H1 (cell line): ENCODE results near the gene RABL2B. TPM values are rescaled to one million over a fixed set of nuclear protein-coding genes. Genes with fewer than 3 reads are reported as not detected.

Experiments used
- E2F6 ChIP-seq: IDR thresholded peaks from 2 replicates; pipeline ENCODE4 v1.6.1; 2012; ENCODE audit warnings: inconsistent platforms
- MAX ChIP-seq: IDR thresholded peaks from 2 replicates; pipeline ENCODE4 v1.6.1; 2012; ENCODE audit warnings: inconsistent platforms
- polyA plus RNA-seq, 7 experiments: library from polyadenylated mRNA; depleted of rRNA in 3 of 7; stranded (reverse) in 5 of 7; unstranded in 2 of 7; fragments of >200 nt in 5 of 7; fragments of 200-250 nt in 2 of 7; gene quantifications; 1 replicate in 5 of 7; 2 replicates in 1 of 7; 4 replicates in 1 of 7; pipeline versions ENCODE4 v1.2.1 to v1.2.3, GENCODE V29; 2011 to 2013; ENCODE audit warnings: missing spikeins in 2 of 7, mixed read lengths in 2 of 7
- total RNA-seq: library from RNA; stranded (reverse); fragmentation: NEBNext Ultra II Directional; extraction: Animal tissue kit (Norgen Biotek cat#: 25700); gene quantifications from 2 replicates; pipeline ENCODE4 v1.2.1, GENCODE V29; 2021

The RABL2B gene
- total and polyA plus RNA-seq, 2 of the 8 experiments (the other 6 are each of a cell fraction or from before 2014, with no cell fraction given): 16.2 to 26.5 TPM

GRCh38 chr22:50735739-50736030, 47.8 kb downstream of the RABL2B start (continued):
- TF ChIP-seq MAX (no peak), E2F6 (no peak)
